GM21529 (cell line): Measurements from ENCODE around the gene GALNT14.

ENCODE experiments used
- ATAC-seq: cut with Tn5 transposase; IDR thresholded peaks from one replicate; pipeline ENCODE4 v1.9.1; 2021; ENCODE audit not compliant: unreplicated experiment

GALNT14 gene

DNA sequence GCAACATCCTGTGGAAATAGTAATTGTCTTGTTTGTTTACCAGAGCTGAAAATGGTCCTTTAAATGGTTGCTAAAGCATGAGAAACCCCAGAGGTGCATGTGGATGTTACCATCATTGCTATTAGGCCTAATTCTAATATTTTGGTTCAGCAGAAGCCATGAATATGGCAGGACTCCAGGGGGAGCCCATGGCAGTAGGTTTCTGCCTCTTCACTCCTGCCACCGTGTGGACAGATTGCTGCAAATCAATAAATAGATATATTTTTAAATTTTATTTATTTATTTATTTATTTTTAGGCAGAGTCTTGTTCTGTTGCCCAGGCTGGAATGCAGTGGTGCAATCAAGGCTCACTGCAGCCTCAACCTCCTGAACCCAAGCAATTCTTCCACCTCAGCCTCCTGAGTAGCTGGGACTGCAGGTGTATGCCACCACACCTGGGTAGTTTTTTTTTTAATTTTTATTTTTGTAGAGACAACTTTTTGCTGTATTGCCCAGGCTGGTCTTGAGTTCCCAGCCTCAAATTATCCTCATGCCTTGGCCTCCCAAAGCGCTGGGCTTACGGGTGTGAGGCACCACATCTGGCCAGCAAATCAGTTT, 276.1 kb downstream of the GALNT14 start:
- peak; percentile 48 for ATAC-seq

DNA sequence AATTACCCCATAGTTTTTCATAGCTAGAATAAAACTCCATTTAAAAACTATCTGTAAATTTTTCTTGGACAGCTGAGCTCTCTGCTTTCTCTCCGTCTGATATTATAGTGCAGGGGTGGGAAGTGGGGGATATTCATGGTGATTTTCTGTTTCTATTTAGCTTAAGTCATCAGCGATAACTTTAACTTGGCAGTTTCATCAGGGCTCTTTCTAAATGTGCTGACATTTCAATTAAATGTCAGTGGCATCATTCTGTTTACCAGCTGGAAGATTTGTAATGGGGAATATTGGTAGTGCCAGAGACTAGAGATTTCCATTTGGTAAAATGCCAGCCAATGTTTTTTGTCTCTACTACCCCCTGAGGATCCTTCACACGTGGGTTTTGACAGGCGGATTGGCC, 277.5 kb downstream of the GALNT14 start:
- no peak for ATAC-seq
